Activated CD8-positive, alpha-beta memory T cell treated with anti-CD3 and anti-CD28 coated beads for 24 hours (primary cell): ENCODE results near the gene ERICH6.
"Not testable (repeated sequence)": the region's sequence is repeated elsewhere in the genome, so short reads cannot be mapped to it uniquely, and the experiment has no call there.

Experiments used
- DNase-seq: peaks from one replicate; pipeline ENCODE4 v3.0.0-alpha.2; 2020

The ERICH6 gene

GRCh38 chr3:150681057-150681456 is 22.7 kb downstream of the ERICH6 start:
- DNase-seq: no peak

DNA sequence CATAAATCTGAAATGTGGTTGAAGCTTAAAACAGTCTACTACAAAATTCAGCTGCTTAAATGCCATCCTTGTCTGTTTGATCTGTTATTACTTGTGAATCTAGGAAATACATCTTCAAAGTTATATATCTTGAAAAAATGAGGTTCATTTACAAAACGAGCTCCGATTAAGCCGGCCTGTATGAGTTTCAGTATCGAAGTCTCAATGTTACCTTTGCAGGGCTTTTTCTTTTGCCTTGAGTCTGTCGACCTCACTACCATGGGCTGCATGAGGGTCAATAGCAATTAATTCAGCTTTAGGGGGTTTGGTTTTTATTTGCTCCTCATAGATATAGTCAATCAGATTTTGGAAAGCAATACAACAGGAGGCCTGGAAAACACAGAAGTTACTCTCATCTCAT is 23.2 kb downstream of the ERICH6 start:
- no peak for DNase-seq

GRCh38 chr3:150675587-150675986 is 28.1 kb downstream of the ERICH6 start:
- no peak for DNase-seq

- DNase-seq: no peak
These were observed 29.8 kb downstream of the ERICH6 start for GRCh38 chr3:150673966-150674365.

- DNase-seq: no peak
These were observed 37.6 kb downstream of the ERICH6 start for GRCh38 chr3:150666167-150666566.

GRCh38 chr3:150663461-150663860 is 40.3 kb downstream of the ERICH6 start:
- no peak for DNase-seq

- no peak for DNase-seq
These were observed 41.1 kb downstream of the ERICH6 start for GRCh38 chr3:150662410-150663200.

- DNase-seq: no peak
These were observed 47.4 kb downstream of the ERICH6 start for GRCh38 chr3:150656316-150656715.

DNA sequence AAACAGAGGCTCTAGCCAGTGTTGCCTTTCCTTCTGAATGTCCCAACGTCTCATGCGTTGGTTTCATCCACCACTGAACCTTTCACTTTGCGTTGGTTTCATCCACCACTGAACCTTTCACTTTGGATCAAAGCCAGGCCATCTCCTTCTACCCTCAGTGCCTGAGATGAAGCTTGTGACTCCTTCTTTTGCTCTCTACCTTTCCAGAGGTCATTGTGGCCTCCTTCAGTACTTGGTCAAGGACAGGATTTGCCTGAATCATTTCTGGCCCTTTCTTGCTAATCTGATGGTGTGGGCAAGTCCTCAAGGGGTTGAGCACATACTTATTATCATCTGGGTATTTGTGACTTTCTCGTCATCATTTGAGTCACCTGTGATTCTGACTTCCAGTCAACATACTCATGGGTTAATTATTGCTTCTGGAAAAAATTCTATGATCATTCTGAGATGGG is 50.6 kb downstream of the ERICH6 start:
- no peak for DNase-seq

DNA sequence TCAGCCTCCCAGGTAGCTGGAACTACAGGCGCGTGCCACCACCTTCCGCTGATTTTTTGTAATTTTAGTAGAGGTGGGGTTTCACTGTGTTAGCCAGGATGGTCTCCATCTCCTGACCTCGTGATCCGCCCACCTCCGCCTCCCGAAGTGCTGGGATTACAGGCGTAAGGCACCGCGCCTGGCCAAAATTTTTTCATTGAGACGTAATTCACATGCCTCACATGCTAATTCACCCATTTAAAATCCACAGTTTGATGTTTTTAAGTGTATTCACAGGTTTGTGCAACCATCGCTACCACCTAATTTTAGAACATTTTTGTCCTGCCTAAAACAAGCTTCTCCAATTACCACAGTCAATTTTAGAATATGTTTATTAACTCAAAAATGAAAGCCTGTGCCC is 63.5 kb downstream of the ERICH6 start:
- no peak for DNase-seq

DNA sequence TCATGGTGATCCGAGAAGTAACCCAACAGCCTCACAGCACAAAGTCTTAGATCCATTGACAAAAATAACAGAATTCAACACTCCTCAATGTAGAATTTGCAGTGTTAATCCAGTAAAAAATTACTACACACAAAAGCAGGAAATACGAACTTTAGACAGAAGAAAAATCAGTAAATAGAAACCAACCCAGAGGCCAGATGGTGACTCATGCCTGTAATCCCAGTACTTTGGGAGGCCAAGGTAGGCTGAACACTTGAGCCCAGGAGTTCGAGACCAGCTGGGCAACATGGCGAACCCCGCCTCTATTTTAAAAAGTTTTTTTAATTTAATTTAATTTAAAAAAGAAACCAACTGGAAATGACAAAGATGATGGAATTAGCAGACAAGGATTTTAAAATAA is 64.5 kb downstream of the ERICH6 start:
- DNase-seq: no peak

- DNase-seq: no peak
These were observed 67.5 kb downstream of the ERICH6 start for GRCh38 chr3:150636258-150636657.

DNA sequence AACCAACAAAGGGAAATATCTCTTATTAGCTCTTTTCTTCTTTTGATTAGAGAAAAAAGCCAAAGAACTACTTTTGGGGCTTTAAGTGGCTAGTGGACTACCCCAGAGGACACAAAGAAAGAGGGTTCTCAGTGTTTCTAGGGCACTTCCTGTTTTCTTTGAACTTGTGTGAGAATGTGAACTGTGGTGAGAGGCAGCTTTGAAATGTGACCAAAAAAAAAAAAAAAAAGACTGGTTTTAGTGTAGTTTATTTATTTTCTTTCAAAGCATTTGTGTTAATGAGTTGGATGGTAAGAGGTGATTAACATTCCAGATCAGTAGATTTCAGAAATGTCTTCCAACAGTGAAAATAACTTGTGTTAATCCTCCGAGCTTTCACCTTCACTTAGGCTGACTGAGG is 68.2 kb downstream of the ERICH6 start:
- DNase-seq: no peak

DNA sequence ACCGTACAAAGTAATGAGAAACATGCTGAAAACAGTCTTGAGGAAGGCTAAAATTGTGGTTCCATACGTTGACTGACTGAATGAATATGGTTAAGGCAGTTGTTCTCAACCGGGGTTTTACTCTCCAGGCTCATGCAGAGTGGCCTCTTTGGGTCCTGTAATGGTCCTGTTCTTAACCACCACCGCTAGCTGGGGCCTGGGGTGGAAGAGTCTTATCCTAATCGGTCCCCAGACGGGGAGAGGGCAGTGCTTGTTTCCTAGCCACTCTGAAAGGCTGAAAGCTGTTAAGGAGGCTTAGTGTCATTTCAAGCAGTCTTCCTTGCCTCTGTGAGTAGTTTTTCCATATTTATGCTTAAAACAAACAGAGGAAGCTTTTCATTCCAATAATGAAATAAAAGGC is 68.6 kb downstream of the ERICH6 start:
- no peak for DNase-seq

DNA sequence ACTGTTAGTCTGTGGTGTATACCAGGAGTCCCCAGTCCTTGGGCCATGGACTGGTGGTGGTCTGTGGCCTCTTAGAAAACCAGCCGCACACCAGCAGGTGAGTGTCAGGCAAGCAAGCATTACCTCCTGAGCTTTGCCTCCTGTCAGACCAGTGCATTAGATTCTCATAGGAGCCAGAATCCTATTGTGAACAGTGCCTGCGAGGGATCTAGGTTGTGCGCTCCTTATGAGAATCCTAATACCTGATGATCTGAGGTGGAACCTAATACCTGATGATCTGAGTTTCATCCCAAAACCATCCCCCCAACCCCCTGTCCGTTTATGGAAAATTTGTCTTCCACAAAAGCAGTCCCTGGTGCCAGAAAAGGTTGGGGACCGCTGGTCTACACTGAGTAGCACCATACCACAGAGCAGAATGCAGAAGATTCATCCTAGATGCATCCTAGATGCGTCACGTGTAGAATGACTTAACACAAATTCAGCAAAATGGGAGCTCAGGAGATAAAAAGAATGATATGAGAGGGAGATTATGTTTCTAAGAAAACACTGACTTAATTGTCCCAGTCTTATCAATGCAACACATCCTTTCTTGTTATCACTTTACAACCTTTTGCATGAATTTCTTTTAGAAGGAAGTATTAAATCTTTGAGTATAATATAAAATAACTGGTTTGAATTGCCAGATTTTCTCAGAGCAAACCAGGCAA is 72.1 kb downstream of the ERICH6 start:
- DNase-seq: no peak

DNA sequence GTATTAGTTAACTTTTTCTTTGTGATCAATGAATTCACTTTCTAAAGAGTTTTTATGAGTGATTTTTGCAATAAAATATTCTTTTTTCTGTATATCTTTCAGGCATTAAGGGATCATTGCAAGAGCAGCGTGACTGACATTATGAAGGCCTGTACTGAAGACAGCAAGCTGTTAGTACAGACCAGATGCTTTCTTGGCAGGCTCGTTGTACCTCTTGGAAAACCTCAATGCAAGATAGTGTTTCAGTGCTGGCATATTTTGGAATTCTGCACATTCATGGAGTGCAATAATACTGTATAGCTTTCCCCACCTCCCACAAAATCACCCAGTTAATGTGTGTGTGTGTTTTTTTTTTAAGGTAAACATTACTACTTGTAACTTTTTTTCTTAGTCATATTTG is 76.2 kb downstream of the ERICH6 start:
- no peak for DNase-seq

GRCh38 chr3:150626148-150626930 is 77.4 kb downstream of the ERICH6 start:
- DNase-seq: no peak

DNA sequence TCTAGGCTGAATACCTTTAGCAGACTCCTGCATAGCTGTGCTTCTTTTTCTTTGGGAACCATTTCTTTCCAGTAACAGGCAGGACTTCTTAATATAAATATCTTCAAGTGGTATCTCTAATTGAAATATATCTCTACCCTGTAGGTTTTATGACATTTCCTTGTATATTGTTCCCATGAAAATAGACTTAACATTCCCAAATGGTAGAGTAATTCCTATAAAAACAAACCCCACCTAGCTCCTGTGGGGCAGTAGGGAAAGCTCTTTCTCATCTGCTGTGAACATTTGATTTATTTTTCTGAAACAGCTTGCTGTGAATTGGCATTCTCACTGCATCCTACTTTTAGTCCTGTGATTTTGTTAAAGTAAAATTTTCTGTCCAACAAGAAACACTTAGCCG is 79.8 kb downstream of the ERICH6 start:
- no peak for DNase-seq

GRCh38 chr3:150622955-150623354 is 80.8 kb downstream of the ERICH6 start:
- DNase-seq: not testable (repeated sequence)

DNA sequence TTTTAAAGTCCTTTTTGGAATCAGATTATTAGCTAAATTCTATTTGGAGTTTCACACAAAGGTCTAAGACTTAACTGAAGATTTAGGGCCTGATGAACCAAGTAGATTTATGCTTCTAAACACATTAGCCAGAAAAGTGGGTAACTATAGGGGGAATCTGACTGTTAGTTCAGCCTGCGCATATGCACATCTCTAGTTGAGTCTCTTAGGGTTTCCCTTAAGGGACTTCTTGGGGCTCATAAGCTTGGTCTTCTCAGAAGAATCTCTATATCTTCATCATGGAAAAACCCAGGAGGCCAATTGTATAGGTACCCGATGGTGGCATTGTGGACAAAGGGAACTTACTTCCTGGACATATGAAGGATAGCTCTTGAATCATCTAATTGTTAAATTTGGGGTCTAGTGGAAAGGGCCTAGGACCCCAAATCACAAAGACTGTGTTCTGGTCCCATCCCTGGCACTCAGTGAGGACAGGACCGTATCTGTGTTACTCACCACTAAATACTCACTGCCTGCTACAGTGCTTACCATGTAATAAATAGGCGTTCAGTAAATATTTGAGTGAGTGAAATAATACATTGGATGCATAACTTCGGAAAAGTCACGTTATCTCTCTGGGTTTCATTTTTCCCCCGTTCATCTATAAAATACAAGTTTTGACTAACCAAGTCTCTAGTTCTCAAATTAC is 83.6 kb downstream of the ERICH6 start:
- DNase-seq: no peak

- no peak for DNase-seq
These were observed 89.8 kb downstream of the ERICH6 start for GRCh38 chr3:150613709-150614480.

- DNase-seq: no peak
These were observed 90.7 kb downstream of the ERICH6 start for GRCh38 chr3:150613034-150613433.
